IPS DF 6.9 (cell line): Measurements from ENCODE around the gene BTNL8.

Experiments used
- DNase-seq: peaks from one replicate; pipeline ENCODE4 v3.0.0-alpha.2; 2013; ENCODE audit warnings: low read depth, low spot score
- H3K27ac ChIP-seq: one replicate; pipeline ENCODE4 v1.5.1; 2013; ENCODE audit warnings: low read length, control low read depth
- H3K27me3 ChIP-seq: 2 replicates; pipeline ENCODE4 v1.6.1; 2013; ENCODE audit warnings: mild to moderate bottlenecking, low read length; ENCODE audit not compliant: control insufficient read depth, insufficient read depth
- H3K36me3 ChIP-seq: 2 replicates; pipeline ENCODE4 v1.6.1; 2013; ENCODE audit warnings: low read length; ENCODE audit not compliant: control insufficient read depth, insufficient read depth
- H3K4me1 ChIP-seq: 2 replicates; pipeline ENCODE4 v1.6.1; 2013; ENCODE audit warnings: low read length; ENCODE audit not compliant: control insufficient read depth, insufficient read depth
- H3K4me3 ChIP-seq: 2 replicates; pipeline ENCODE4 v1.5.1; 2013; ENCODE audit warnings: mild to moderate bottlenecking, low read length
- H3K9me3 ChIP-seq: 2 replicates; pipeline ENCODE4 v1.6.1; 2013; ENCODE audit warnings: low read length, inconsistent platforms; ENCODE audit not compliant: control insufficient read depth, insufficient read depth
- WGBS: extraction: QIAGEN DNeasy Blood & Tissue Kit; methylation state at CpG from one replicate; pipeline ENCODE4 v1.1.7; 2013; ENCODE audit warnings: mixed read lengths, missing lambda C conversion rate; ENCODE audit not compliant: insufficient read length, insufficient coverage; 5-methylcytosine and 5-hydroxymethylcytosine counted together

The BTNL8 gene, protein sequence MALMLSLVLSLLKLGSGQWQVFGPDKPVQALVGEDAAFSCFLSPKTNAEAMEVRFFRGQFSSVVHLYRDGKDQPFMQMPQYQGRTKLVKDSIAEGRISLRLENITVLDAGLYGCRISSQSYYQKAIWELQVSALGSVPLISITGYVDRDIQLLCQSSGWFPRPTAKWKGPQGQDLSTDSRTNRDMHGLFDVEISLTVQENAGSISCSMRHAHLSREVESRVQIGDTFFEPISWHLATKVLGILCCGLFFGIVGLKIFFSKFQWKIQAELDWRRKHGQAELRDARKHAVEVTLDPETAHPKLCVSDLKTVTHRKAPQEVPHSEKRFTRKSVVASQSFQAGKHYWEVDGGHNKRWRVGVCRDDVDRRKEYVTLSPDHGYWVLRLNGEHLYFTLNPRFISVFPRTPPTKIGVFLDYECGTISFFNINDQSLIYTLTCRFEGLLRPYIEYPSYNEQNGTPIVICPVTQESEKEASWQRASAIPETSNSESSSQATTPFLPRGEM

DNA sequence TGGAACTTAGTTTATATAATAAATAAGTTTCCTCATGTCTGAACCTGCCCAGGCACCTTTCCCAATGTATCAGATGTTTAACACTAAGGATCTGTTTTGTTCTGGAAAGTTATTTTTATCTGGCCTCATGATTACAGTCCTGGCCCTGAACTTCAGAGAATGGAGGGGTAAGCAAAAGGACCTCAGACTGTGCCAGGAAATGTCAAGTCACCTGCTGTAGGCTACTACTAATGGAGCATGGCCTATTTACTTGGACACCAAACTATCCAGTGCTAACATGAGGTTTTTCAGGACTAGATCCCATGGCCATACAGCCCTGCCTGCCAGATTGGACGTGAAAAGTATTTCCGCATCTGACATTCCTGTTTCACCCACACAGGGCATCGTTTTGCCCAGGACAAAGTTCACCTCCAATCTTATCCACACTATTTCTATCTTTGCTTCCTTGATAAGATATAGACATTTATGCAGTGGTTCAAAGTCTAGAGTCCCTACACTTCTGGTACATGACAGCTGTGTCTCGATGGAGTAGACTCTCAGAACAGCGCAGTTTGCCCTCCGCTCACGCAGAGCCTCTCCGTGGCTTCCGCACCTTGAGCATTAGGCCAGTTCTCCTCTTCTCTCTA lies at the start of gene BTNL8:
Gene BTNL8, plus strand, starts transcription at position 539 of the 626 bp plus-strand sequence. CDS start 152 bp downstream, outside the sequence.
- Histone ChIP-seq H3K27ac (no peak within 1 kb of the TSS), H3K4me1 (no peaks in the 10 kb centered on the region), H3K27me3 (no peaks in the 10 kb centered on the region), H3K9me3 (no peaks in the 10 kb centered on the region), H3K36me3 (no peaks in the 10 kb centered on the region), H3K4me3 (no peak within 1 kb of the TSS)
- no peak for DNase-seq
- no CpG with 5 or more reads among the region's 9 CpGs for WGBS

DNA sequence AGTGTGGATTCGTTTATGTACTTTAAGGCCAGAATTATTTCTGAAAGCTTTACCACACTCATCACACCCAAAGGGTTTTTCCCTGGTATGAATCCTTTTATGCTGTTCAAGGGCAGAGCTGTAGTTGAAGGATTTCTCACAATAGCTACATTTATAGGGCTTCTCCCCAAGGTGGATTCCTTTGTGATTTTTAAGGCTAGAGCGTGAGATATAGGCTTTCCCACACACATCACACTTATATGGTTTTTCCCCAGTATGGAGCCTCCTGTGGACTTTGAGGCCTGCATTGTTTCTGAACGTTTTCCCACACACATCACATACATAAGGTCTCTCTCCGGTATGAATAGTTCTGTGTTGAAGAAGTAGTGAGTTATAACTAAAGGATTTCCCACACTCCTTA lies 49.1 kb upstream of the BTNL8 start:
- Histone ChIP-seq H3K4me3 (no peak overlapping the region), H3K36me3 (peaks cover 23% of the 10 kb centered on the region), H3K27me3 (no peaks in the 10 kb centered on the region), H3K9me3 (peaks cover 18% of the 10 kb centered on the region), H3K4me1 (no peaks in the 10 kb centered on the region), H3K27ac (no peak overlapping the region)
- DNase-seq: no peak
- no CpG with 5 or more reads among the region's 4 CpGs for WGBS

GRCh38 chr5:180850434-180851078 lies 48.4 kb upstream of the BTNL8 start:
- Histone ChIP-seq H3K27ac (no peak overlapping the region), H3K27me3 (no peaks in the 10 kb centered on the region), H3K4me3 (no peak overlapping the region), H3K9me3 (peaks cover 18% of the 10 kb centered on the region), H3K4me1 (no peaks in the 10 kb centered on the region), H3K36me3 (peaks cover 23% of the 10 kb centered on the region)
- no peak for DNase-seq
- no CpG with 5 or more reads among the region's 10 CpGs for WGBS

- WGBS: no CpG with 5 or more reads among the region's 4 CpGs
- H3K36me3 ChIP-seq: peaks cover 28% of the 10 kb centered on the region
Measured at GRCh38 chr5:180852495-180852894, 46.5 kb upstream of the BTNL8 start.

DNA sequence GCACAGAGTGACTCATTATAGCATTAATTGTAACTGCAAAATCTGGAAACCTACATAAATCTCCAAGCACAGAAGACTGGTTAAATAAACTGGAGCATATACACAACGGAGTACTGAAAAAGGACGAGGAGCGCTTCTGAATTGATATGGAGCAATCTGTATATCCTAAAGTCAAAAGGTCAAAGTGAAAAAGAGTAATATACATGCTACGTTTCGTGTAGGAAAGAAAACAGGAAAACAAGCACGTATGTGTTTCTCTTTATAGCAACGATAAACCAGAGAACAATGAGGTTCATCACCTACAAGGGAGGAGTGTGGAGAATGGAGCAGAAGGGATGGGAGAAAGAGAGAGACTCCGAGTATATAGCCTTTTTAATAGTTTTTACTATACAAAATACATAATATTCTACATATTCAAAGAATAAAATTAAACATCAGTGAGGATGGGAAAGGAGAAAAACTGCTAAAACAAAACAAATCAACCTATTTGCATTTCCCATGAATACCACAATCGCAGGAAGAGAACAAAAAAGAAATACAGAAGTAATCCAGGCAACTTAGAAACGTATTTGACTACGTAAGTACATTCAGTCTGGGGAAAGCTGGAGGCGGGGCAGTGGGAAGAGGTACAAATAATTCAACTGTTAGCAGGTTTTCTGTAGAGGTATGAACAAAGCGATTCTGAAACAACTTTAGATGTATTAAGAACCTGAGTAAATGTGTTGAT lies 45.7 kb upstream of the BTNL8 start:
- H3K27ac ChIP-seq: no peak overlapping the region
- no peaks in the 10 kb centered on the region for H3K27me3 ChIP-seq
- peaks cover 28% of the 10 kb centered on the region for H3K36me3 ChIP-seq
- H3K9me3 ChIP-seq: peaks cover 18% of the 10 kb centered on the region
- no peaks in the 10 kb centered on the region for H3K4me1 ChIP-seq
- DNase-seq: no peak
- WGBS: no CpG with 5 or more reads among the region's 13 CpGs
- H3K4me3 ChIP-seq: no peak overlapping the region

More at GRCh38 chr5:180852495-180852894, 46.5 kb upstream of the BTNL8 start:
- DNase-seq: no peak
- H3K4me3 ChIP-seq: no peak overlapping the region
- no peaks in the 10 kb centered on the region for H3K4me1 ChIP-seq
- peaks cover 18% of the 10 kb centered on the region for H3K9me3 ChIP-seq
- H3K27me3 ChIP-seq: no peaks in the 10 kb centered on the region
- H3K27ac ChIP-seq: no peak overlapping the region

GRCh38 chr5:180853848-180854176 lies 45.1 kb upstream of the BTNL8 start:
- no peak for DNase-seq
- peaks cover 18% of the 10 kb centered on the region for H3K9me3 ChIP-seq
- H3K27me3 ChIP-seq: no peaks in the 10 kb centered on the region
- H3K27ac ChIP-seq: no peak overlapping the region
- no peaks in the 10 kb centered on the region for H3K4me1 ChIP-seq
- H3K4me3 ChIP-seq: no peak overlapping the region
- peaks cover 28% of the 10 kb centered on the region for H3K36me3 ChIP-seq
- WGBS: no CpG with 5 or more reads among the region's 1 CpG

DNA sequence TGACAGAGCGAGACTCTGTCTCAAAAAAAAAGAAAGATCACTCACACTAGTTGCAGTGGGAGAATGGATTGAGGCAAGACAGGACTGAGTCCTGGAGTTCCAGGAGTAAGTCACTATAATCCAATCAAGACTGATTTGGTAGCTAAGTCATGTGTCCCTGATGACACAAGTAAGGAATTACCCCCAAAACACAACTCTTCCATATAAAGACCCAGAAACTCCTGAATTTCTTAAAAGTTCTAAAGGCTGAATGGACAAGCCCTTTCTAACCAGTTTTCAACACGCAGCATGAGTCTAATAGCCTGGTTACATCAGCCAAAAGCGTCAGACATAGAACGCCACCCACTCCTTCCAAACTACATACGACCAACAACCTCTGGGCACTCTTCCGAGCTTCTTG lies 40.4 kb upstream of the BTNL8 start:
- Histone ChIP-seq H3K27me3 (no peaks in the 10 kb centered on the region), H3K4me1 (no peaks in the 10 kb centered on the region), H3K27ac (no peak overlapping the region), H3K36me3 (peaks cover 6% of the 10 kb centered on the region; the same call in 1 of the 2 replicates), H3K4me3 (no peak overlapping the region), H3K9me3 (no peaks in the 10 kb centered on the region)
- DNase-seq: no peak
- WGBS: no CpG with 5 or more reads among the region's 6 CpGs

- DNase-seq: peak; percentile 31
- Histone ChIP-seq H3K36me3 (peaks cover 6% of the 10 kb centered on the region; the same call in 1 of the 2 replicates), H3K27me3 (no peaks in the 10 kb centered on the region), H3K4me1 (no peaks in the 10 kb centered on the region), H3K9me3 (no peaks in the 10 kb centered on the region), H3K27ac (no peak overlapping the region), H3K4me3 (peak overlapping the region; percentile 91)
- WGBS: no CpG with 5 or more reads among the region's 18 CpGs
Measured at GRCh38 chr5:180860273-180860886, 38.6 kb upstream of the BTNL8 start.

DNA sequence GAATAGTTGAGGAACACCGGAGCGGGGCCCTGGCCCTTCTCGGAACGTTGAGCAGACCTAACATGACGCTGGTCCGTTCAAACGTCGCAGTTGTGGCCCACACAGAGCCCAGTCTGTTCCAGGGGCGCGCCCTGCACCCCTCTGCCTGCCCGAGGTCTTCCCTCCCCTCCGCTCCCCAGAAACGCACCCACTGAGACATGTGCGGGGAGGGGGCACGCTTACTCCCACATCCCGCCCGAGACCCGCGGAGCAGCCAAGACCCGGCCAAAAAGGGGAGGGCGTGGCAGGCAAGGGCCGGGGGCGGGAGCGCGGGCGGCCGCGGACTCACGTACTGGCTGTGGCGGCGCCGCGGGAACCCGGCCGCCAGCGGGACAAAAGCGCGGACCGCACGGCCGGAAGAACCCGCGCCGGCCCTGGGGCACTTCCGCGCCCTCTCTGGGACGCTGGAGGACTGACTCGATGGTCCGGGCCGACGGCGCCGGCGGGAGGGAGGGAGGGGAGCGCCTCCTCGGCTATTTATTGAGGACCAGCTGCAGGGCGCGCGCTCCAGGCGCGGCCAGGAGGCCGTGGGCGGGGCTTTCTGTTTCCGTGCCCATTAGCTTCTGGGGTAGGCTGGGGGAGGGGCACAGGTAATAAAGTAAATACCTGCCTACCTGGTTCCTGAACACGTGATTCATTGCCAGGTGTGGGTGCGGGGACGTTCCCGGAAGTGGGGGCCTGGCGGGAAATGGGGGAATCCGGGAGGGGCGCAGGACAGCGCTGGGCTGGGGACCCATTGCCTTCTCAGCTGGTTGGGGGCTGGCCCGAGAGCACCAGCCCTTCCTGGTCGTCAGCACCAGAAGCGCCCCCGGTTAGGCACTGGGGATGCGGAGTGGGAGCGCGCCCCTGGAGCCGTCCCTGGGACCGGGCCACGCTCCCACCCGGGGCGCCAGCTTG lies 37.8 kb upstream of the BTNL8 start, which contains the start of gene ZFP62:
Gene ZFP62, minus strand, starts transcription at position 390 of the 936 bp plus-strand sequence. Its CDS starts 57 bp downstream, at position 333.
- no peaks in the 10 kb centered on the region for H3K36me3 ChIP-seq
- H3K9me3 ChIP-seq: no peaks in the 10 kb centered on the region
- no peaks in the 10 kb centered on the region for H3K27me3 ChIP-seq
- H3K4me3 ChIP-seq: peak within 1 kb of the TSS; percentile 91
- WGBS: no CpG with 5 or more reads among the region's 84 CpGs
- DNase-seq: no peak
- H3K4me1 ChIP-seq: no peaks in the 10 kb centered on the region
- no peak within 1 kb of the TSS for H3K27ac ChIP-seq
